K562 (cell line): ENCODE data around the gene SNX17. TPM values are rescaled to one million over a fixed set of nuclear protein-coding genes. Genes with fewer than 3 reads are reported as not detected.

Experiments
- CSDE1 ChIP-seq, 2 experiments: fragments of 450-650 bp; IDR thresholded peaks; 2 replicates each; pipeline ENCODE4 v1.6.1; 2016; ENCODE audit warnings: mild to moderate bottlenecking in 1 of 2
- DDX20 ChIP-seq: fragments of 450-650 bp; IDR thresholded peaks from 2 replicates; pipeline ENCODE4 v1.6.1; 2016; ENCODE audit warnings: missing genetic modification characterization, low read depth, mild to moderate bottlenecking, missing compliant biosample characterization, moderate library complexity
- DPF2 ChIP-seq: fragments of 450-650 bp; IDR thresholded peaks from 2 replicates; pipeline ENCODE4 v1.6.1; 2016
- FOXJ2 ChIP-seq: fragments of 200-800 bp; sonication (Bioruptor generic); IDR thresholded peaks from 2 replicates; pipeline ENCODE4 v1.6.1; 2016; ENCODE audit warnings: missing genetic modification characterization, missing compliant biosample characterization
- GTF2E2 ChIP-seq: fragments of 200-800 bp; sonication (Bioruptor generic); IDR thresholded peaks from 2 replicates; pipeline ENCODE4 v1.6.1; 2016; ENCODE audit warnings: missing genetic modification characterization, missing compliant biosample characterization
- KAT2B ChIP-seq: IDR thresholded peaks from one replicate; pipeline ENCODE4 v1.6.1; 2012; ENCODE audit warnings: low read depth, mild to moderate bottlenecking, control low read depth, inconsistent platforms, low read length, moderate library complexity
- MAZ ChIP-seq, 2 experiments: fragments of 450-650 bp in 1 of 2; sonication (generic) in 1 of 2; formaldehyde crosslinking; IDR thresholded peaks in 1 of 2; conservative IDR thresholded peaks in 1 of 2; 2 replicates each; pipeline versions ENCODE4 v1.4.0 to v1.5.0; 2020; ENCODE audit warnings: mild to moderate bottlenecking in 1 of 2, missing genetic modification reagents in 1 of 2
- NCOR1 ChIP-seq: fragments of 450-650 bp; IDR thresholded peaks from 2 replicates; pipeline ENCODE4 v1.6.1; 2016; ENCODE audit warnings: mild to moderate bottlenecking, moderate library complexity
- OTX1 ChIP-seq: fragments of 450-650 bp; formaldehyde crosslinking; IDR thresholded peaks from 2 replicates; pipeline ENCODE4 v1.4.0; 2022; ENCODE audit warnings: mild to moderate bottlenecking
- POLR3A ChIP-seq: IDR thresholded peaks from 2 replicates; pipeline ENCODE4 v1.6.1; 2011; ENCODE audit warnings: borderline replicate concordance, mild to moderate bottlenecking, moderate library complexity; ENCODE audit not compliant: insufficient read length, insufficient read depth; ENCODE audit errors: extremely low read depth
- PTTG1 ChIP-seq: fragments of 450-650 bp; IDR thresholded peaks from 2 replicates; pipeline ENCODE4 v1.6.1; 2016; ENCODE audit warnings: low read depth, mild to moderate bottlenecking, missing genetic modification characterization, missing compliant biosample characterization
- RB1 ChIP-seq: fragments of 450-650 bp; IDR thresholded peaks from 2 replicates; pipeline ENCODE4 v1.6.1; 2017; ENCODE audit warnings: low read depth, mild to moderate bottlenecking
- STAT5A ChIP-seq: IDR thresholded peaks from 2 replicates; pipeline ENCODE4 v1.6.1; 2012; ENCODE audit warnings: low read length, inconsistent platforms, borderline replicate concordance
- TSC22D4 ChIP-seq: fragments of 450-650 bp; IDR thresholded peaks from 2 replicates; pipeline ENCODE4 v1.6.1; 2016; ENCODE audit warnings: missing genetic modification characterization, missing biosample characterization, control low read depth
- ZBTB1 ChIP-seq: sonication (generic); formaldehyde crosslinking; IDR thresholded peaks from 2 replicates; pipeline ENCODE4 v1.8.1; 2023; ENCODE audit warnings: missing genetic modification reagents, low read depth, mild to moderate bottlenecking, borderline replicate concordance
- ZNF12 ChIP-seq: sonication (generic); formaldehyde crosslinking; IDR thresholded peaks from 2 replicates; pipeline ENCODE4 v1.4.0; 2020; ENCODE audit warnings: mild to moderate bottlenecking, missing genetic modification reagents
- ZNF121 ChIP-seq: sonication (generic); formaldehyde crosslinking; conservative IDR thresholded peaks from 2 replicates; pipeline ENCODE4 v1.8.0; 2022; ENCODE audit warnings: missing genetic modification reagents
- ZNF512 ChIP-seq: IDR thresholded peaks from 2 replicates; pipeline ENCODE4 v1.6.1; 2016; ENCODE audit warnings: missing genetic modification characterization, missing compliant biosample characterization
- ZNF655 ChIP-seq: fragments of 250-450 bp; sonication (Bioruptor Pico); IDR thresholded peaks from 2 replicates; pipeline ENCODE4 v1.5.0; 2021
- polyA plus RNA-seq, 8 experiments: library from polyadenylated mRNA; depleted of rRNA in 4 of 8; stranded (reverse) in 5 of 8; unstranded in 3 of 8; fragments of >200 nt; fragmentation: Nextera tagmentation in 2 of 8; fragmentation: Illumina TruSeq in 1 of 8; extraction: Ambion mirVana in 2 of 8; extraction: Trizol in 1 of 8; gene quantifications; 2 replicates each; pipeline versions ENCODE4 v1.2.1 to v1.2.3, GENCODE V29; 2011 to 2014; ENCODE audit warnings: inconsistent platforms in 1 of 8, missing spikeins in 1 of 8
- total RNA-seq, 7 experiments: library from RNA; depleted of rRNA in 6 of 7; stranded (reverse); fragments of >200 nt in 6 of 7; fragmentation: Illumina TruSeq in 2 of 7; extraction: Trizol in 2 of 7; gene quantifications; 2 replicates each; pipeline versions ENCODE4 v1.2.1 to v1.2.3, GENCODE V29; 2011 to 2021; ENCODE audit warnings: low replicate concordance in 1 of 7
- TF ChIP-seq, protein P1 (sequence below), 2 experiments: fragments of 450-650 bp in 1 of 2; IDR thresholded peaks; 2 replicates each; pipeline ENCODE4 v1.6.1; 2011 to 2017; ENCODE audit warnings: low read depth in 2 of 2, antibody characterized with exemption in 1 of 2, borderline replicate concordance in 1 of 2, low read length in 1 of 2, mild to moderate bottlenecking in 1 of 2, mixed read lengths in 1 of 2; ENCODE audit not compliant: control insufficient read depth in 1 of 2
- TF ChIP-seq, protein P2 (sequence below): sonication (generic); formaldehyde crosslinking; IDR thresholded peaks from 2 replicates; pipeline ENCODE4 v1.9.0; 2022; ENCODE audit warnings: mild to moderate bottlenecking, missing genetic modification reagents

Gene SNX17
- total and polyA plus RNA-seq, 9 of the 15 experiments (the other 6 are each of a cell fraction or from before 2014, with no cell fraction given): 3.0 to 75.7 (median 54.6) TPM

DNA sequence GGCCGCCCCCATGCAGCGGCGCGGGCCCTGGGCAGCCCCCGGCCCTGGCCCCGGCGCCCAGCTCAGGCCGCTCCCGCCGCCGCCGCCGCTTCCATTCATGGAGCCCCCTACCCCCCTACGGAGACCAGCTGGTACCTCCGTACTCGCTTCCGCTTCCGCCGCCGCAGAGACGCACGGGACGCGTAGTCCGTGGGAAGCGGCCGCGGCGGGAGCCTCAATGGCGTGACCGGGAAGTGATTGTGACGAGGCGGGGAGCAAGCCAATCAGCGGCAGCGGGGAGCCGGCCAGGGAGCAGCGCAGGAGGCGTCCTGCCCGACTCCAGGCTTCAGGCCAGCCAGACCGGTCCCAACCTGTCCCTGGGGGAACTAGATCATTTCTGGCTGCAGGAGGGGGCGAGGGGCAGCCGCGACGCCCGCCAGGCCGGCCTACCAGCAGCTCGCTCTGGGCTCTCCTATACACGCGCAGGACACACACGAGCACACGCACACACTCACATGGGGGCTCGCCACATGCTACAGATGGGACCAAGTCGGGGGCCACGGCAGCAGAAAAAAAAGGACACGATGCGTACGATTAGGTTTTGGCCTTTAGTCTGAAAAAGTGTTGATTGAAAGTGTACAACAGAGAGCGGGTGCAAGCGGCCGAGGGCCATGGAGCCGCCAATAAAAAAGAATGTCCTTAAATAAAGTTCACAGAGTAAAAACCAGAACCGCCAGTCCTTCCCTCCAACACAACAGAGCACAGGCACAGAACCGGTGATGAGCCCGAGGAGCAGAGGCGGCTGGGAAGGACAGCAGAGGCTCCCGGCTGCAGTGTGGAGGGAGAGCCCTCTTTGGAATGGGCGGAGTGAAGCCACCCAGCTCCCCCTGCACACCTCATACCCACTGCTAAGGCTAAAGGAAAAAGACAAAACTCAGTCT, 10.5 kb downstream of the SNX17 start, which contains the start of gene ZNF513 (continued):
- peak; percentile 82 for TF ChIP-seq OTX1 (CRISPR knock-in tag)
- TF ChIP-seq, protein P1, sequence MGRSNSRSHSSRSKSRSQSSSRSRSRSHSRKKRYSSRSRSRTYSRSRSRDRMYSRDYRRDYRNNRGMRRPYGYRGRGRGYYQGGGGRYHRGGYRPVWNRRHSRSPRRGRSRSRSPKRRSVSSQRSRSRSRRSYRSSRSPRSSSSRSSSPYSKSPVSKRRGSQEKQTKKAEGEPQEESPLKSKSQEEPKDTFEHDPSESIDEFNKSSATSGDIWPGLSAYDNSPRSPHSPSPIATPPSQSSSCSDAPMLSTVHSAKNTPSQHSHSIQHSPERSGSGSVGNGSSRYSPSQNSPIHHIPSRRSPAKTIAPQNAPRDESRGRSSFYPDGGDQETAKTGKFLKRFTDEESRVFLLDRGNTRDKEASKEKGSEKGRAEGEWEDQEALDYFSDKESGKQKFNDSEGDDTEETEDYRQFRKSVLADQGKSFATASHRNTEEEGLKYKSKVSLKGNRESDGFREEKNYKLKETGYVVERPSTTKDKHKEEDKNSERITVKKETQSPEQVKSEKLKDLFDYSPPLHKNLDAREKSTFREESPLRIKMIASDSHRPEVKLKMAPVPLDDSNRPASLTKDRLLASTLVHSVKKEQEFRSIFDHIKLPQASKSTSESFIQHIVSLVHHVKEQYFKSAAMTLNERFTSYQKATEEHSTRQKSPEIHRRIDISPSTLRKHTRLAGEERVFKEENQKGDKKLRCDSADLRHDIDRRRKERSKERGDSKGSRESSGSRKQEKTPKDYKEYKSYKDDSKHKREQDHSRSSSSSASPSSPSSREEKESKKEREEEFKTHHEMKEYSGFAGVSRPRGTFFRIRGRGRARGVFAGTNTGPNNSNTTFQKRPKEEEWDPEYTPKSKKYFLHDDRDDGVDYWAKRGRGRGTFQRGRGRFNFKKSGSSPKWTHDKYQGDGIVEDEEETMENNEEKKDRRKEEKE (IDR thresholded peaks at IDR 0.05; ENCODE audit: borderline replicate concordance in 1 of 2, control insufficient read depth in 1 of 2, low read depth in 2 of 2, low read length in 1 of 2): peak in 1 of 2 experiments; percentile 41; a peak in 1 of 4 replicates
- no peak for TF ChIP-seq PTTG1
- TF ChIP-seq KAT2B: no peak
- TF ChIP-seq ZNF655: no peak
- TF ChIP-seq RB1: peak; percentile 79; the same call in 1 of the 2 replicates
- TF ChIP-seq, protein P2, sequence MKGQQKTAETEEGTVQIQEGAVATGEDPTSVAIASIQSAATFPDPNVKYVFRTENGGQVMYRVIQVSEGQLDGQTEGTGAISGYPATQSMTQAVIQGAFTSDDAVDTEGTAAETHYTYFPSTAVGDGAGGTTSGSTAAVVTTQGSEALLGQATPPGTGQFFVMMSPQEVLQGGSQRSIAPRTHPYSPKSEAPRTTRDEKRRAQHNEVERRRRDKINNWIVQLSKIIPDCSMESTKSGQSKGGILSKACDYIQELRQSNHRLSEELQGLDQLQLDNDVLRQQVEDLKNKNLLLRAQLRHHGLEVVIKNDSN (CRISPR knock-in tag): no peak
- no peak for TF ChIP-seq TSC22D4
- TF ChIP-seq ZNF12 (CRISPR knock-in tag): no peak
- no peak for TF ChIP-seq DDX20 (tag)
- no peak for TF ChIP-seq FOXJ2 (tag)
- no peak for TF ChIP-seq NCOR1
- TF ChIP-seq STAT5A: no peak
- TF ChIP-seq CSDE1 (IDR thresholded peaks at IDR 0.05): no peak
- no peak for TF ChIP-seq POLR3A
- peak; percentile 12; the same call in 1 of the 2 replicates for TF ChIP-seq GTF2E2 (tag)
- peak in 1 of 2 experiments; percentile 81; a peak in 2 of 4 replicates for TF ChIP-seq MAZ (CRISPR knock-in tag; conservative IDR thresholded peaks at IDR 0.05 in 1 of 2, IDR thresholded peaks at IDR 0.05 in 1 of 2)
- TF ChIP-seq ZNF121 (CRISPR knock-in tag): no peak
- TF ChIP-seq ZNF512 (tag): no peak
- TF ChIP-seq ZBTB1: 0 out of 2 replicates have a peak, but pooled peaks have one; percentile 47
- peak; percentile 58 for TF ChIP-seq DPF2
